PC-9 (cell line): ENCODE results near the gene PCSK5. TPM values are rescaled to one million over a fixed set of nuclear protein-coding genes. Genes with fewer than 3 reads are reported as not detected.

ENCODE experiments used
- BruUV-seq: library from RNA; stranded (reverse); fragments of 400-500 nt; replicated peaks from 2 replicates; lab custom pipeline; 2021; lab: Mats Ljungman, UMichigan
- CTCF ChIA-PET: fragments of 300-600 bp; sonication (Branson Sonifier 250); formaldehyde crosslinking; loops from one replicate; lab custom pipeline; 2022; ENCODE audit warnings: antibody characterized with exemption; lab: Charles Lee
- POLR2A ChIA-PET: fragments of 300-600 bp; sonication (Branson Sonifier 250); formaldehyde crosslinking; loops from one replicate; lab custom pipeline; 2022; ENCODE audit warnings: antibody characterized with exemption; ENCODE audit not compliant: unreplicated experiment; lab: Charles Lee
- DNase-seq, 2 experiments: peaks; one replicate each; pipeline versions ENCODE4 v3.0.0 to v3.0.0-alpha.2; 2015 to 2022; ENCODE audit warnings: mixed read lengths in 1 of 2
- H2AFZ ChIP-seq: fragments of 200-600 bp; sonication (generic); 2 replicates; pipeline ENCODE4 v1.8.1; 2017; ENCODE audit warnings: antibody characterized with exemption
- H3F3A ChIP-seq: fragments of 200-600 bp; sonication (generic); 2 replicates; pipeline ENCODE4 v1.8.1; 2017; ENCODE audit warnings: antibody characterized with exemption, mild to moderate bottlenecking, low read depth; ENCODE audit not compliant: insufficient read depth
- H3K27ac ChIP-seq: fragments of 200-600 bp; sonication (generic); 2 replicates; pipeline ENCODE4 v1.6.1; 2016; ENCODE audit warnings: mixed run types
- H3K27me3 ChIP-seq: fragments of 200-600 bp; sonication (generic); 2 replicates; pipeline ENCODE4 v1.6.1; 2016; ENCODE audit warnings: low read depth, mixed run types; ENCODE audit not compliant: insufficient read depth
- H3K36me3 ChIP-seq: fragments of 200-600 bp; sonication (generic); 2 replicates; pipeline ENCODE4 v1.6.1; 2016; ENCODE audit warnings: low read depth, mixed run types
- H3K4me1 ChIP-seq: fragments of 200-600 bp; sonication (generic); replicated peaks from 2 replicates; pipeline ENCODE4 v1.6.1; 2016; ENCODE audit warnings: mixed run types; ENCODE audit not compliant: insufficient read depth
- H3K4me2 ChIP-seq: fragments of 200-600 bp; sonication (generic); 2 replicates; pipeline ENCODE4 v1.6.1; 2017; ENCODE audit warnings: mixed run types
- H3K4me3 ChIP-seq: fragments of 200-600 bp; sonication (generic); 2 replicates; pipeline ENCODE4 v1.6.1; 2016; ENCODE audit warnings: mixed run types
- H3K79me2 ChIP-seq: fragments of 200-600 bp; sonication (generic); 2 replicates; pipeline ENCODE4 v1.6.1; 2017; ENCODE audit warnings: low read depth, mixed run types
- H3K9me2 ChIP-seq: fragments of 200-600 bp; sonication (generic); 2 replicates; pipeline ENCODE4 v1.8.1; 2017; ENCODE audit warnings: mild to moderate bottlenecking; ENCODE audit not compliant: insufficient read depth
- H3K9me3 ChIP-seq: fragments of 200-600 bp; sonication (generic); 2 replicates; pipeline ENCODE4 v1.8.1; 2016; ENCODE audit warnings: low read depth; ENCODE audit not compliant: insufficient read depth
- H4K20me1 ChIP-seq: fragments of 200-600 bp; sonication (generic); 2 replicates; pipeline ENCODE4 v1.8.1; 2017; ENCODE audit not compliant: insufficient read depth
- EZH2 ChIP-seq: fragments of 200-600 bp; sonication (generic); IDR thresholded peaks from 2 replicates; pipeline ENCODE4 v1.8.0; 2017; ENCODE audit warnings: antibody characterized with exemption, low read depth
- intact Hi-C: fragments of 100-400 bp; cut with micrococcal nuclease; formaldehyde crosslinking; loops from one replicate; pipeline ENCODE4 v1.10.0; 2022; ENCODE audit not compliant: unreplicated experiment
- total RNA-seq: library from RNA; stranded (reverse); gene quantifications from 2 replicates; pipeline ENCODE4 v1.2.3, GENCODE V29; 2021
- TF ChIP-seq, protein P1 (sequence below): fragments of 200-600 bp; sonication (generic); conservative IDR thresholded peaks from 2 replicates; pipeline ENCODE4 v1.6.1; 2017; ENCODE audit warnings: mixed run types, antibody characterized with exemption, mild to moderate bottlenecking, moderate library complexity

PCSK5 gene
- total RNA-seq, 1 experiment from 2014 or later, result 8.2 TPM

GRCh38 chr9:75933982-75934381 lies 43.5 kb downstream of the PCSK5 start:
- H3K79me2 ChIP-seq, result peaks cover 7% of the 10 kb centered on the region; the same call in 1 of the 2 replicates
- CTCF ChIA-PET, result no interaction called here
- H3K27me3 ChIP-seq, result no peaks in the 10 kb centered on the region
- H3K9me3 ChIP-seq, result peaks cover 3% of the 10 kb centered on the region; the same call in 1 of the 2 replicates
- no peak overlapping the region for H3K4me3 ChIP-seq
- intact Hi-C loops, result no loop called here
- H4K20me1 ChIP-seq, result no peaks in the 10 kb centered on the region
- no peak for TF ChIP-seq EZH2
- TF ChIP-seq, protein P1, sequence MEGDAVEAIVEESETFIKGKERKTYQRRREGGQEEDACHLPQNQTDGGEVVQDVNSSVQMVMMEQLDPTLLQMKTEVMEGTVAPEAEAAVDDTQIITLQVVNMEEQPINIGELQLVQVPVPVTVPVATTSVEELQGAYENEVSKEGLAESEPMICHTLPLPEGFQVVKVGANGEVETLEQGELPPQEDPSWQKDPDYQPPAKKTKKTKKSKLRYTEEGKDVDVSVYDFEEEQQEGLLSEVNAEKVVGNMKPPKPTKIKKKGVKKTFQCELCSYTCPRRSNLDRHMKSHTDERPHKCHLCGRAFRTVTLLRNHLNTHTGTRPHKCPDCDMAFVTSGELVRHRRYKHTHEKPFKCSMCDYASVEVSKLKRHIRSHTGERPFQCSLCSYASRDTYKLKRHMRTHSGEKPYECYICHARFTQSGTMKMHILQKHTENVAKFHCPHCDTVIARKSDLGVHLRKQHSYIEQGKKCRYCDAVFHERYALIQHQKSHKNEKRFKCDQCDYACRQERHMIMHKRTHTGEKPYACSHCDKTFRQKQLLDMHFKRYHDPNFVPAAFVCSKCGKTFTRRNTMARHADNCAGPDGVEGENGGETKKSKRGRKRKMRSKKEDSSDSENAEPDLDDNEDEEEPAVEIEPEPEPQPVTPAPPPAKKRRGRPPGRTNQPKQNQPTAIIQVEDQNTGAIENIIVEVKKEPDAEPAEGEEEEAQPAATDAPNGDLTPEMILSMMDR, result no peak
- H3F3A ChIP-seq, result 0 out of 2 replicates have a peak, but pooled peaks cover 7% of the 10 kb centered on the region
- 0 out of 2 replicates have a peak, but pooled peaks cover 7% of the 10 kb centered on the region for H3K4me1 ChIP-seq
- H3K4me2 ChIP-seq, result no peak overlapping the region
- no peak overlapping the region for H3K27ac ChIP-seq
- POLR2A ChIA-PET, result no interaction called here
- H3K9me2 ChIP-seq, result no peaks in the 10 kb centered on the region
- no peak for DNase-seq
- H3K36me3 ChIP-seq, result peaks cover 4% of the 10 kb centered on the region; the same call in 1 of the 2 replicates
- BruUV-seq, result no TSS peak
- no peak overlapping the region for H2AFZ ChIP-seq

DNA sequence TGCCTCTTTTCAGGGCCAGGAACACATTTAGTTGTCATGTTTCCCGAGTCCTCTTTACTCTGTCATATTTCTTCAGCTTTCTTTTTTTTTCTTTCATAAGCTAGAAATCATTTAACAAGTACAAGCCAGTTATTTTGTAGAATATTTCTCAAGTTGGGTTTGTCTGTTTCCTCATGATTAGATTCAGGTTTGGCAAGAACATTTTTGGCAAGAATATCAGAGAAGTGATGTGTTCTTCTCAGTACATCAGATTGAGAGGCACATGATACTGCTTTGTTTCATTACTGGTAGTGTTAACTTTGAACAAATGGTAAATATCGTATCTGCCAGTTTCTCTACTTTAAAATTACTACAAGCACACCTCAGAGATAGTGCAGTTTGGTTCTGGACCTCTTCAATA lies 45.1 kb downstream of the PCSK5 start:
- peaks cover 4% of the 10 kb centered on the region; the same call in 1 of the 2 replicates for H3K36me3 ChIP-seq
- intact Hi-C loops, result no loop called here
- H3K4me3 ChIP-seq, result no peak overlapping the region
- DNase-seq, result no peak
- no peaks in the 10 kb centered on the region for H4K20me1 ChIP-seq
- H3F3A ChIP-seq, result 0 out of 2 replicates have a peak, but pooled peaks cover 4% of the 10 kb centered on the region
- peaks cover 3% of the 10 kb centered on the region; the same call in 1 of the 2 replicates for H3K9me3 ChIP-seq
- TF ChIP-seq EZH2, result no peak
- TF ChIP-seq, protein P1, result no peak
- no peak overlapping the region for H2AFZ ChIP-seq
- 0 out of 2 replicates have a peak, but pooled peaks cover 5% of the 10 kb centered on the region for H3K4me1 ChIP-seq
- H3K9me2 ChIP-seq, result no peaks in the 10 kb centered on the region
- H3K79me2 ChIP-seq, result no peaks in the 10 kb centered on the region
- no peaks in the 10 kb centered on the region for H3K27me3 ChIP-seq
- ChIA-PET POLR2A (no interaction called here), CTCF (no interaction called here)
- BruUV-seq, result no TSS peak
- no peak overlapping the region for H3K27ac ChIP-seq
- H3K4me2 ChIP-seq, result no peak overlapping the region

DNA sequence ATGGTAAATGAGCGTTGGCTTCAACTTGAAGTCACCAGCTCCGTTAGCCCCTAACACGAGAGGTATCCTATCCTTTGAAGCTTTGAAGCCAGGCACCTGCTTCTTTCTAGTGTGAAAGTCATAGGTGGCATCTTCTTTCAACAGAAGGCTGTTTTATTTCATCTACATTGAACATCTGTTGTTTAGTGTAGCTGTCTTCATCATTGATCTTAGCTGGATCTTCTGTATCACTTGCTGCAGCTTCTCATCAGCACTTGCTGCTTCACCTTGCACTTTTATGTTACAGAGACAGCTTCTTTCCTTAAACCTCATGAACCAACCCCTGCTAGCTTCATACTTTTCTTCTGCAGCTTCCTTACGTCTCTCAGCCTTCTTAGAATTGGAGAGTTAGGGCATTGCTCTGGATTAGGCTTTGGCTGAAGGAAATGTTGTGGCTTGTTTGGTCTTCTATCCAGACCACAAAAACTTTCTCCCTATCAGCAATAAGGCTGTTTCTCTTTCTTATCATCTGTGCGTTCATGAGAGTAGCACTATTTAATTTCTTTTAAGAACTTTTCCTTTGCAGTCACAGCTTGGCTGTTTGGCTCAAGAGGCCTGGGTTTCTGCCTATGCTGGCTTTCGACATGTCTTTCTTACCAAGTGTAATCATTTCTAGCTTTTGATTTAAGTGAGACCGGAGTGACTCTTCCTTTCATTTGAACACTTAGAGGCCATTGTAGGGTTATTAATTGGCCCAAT lies 47.2 kb downstream of the PCSK5 start:
- Histone ChIP-seq H3K27ac (no peak overlapping the region), H3F3A (no peaks in the 10 kb centered on the region), H3K4me2 (no peak overlapping the region), H3K4me3 (no peak overlapping the region), H3K36me3 (peaks cover 4% of the 10 kb centered on the region; the same call in 1 of the 2 replicates), H2AFZ (no peak overlapping the region), H3K9me3 (no peaks in the 10 kb centered on the region), H3K9me2 (no peaks in the 10 kb centered on the region), H3K4me1 (no peaks in the 10 kb centered on the region), H3K79me2 (no peaks in the 10 kb centered on the region), H4K20me1 (no peaks in the 10 kb centered on the region), H3K27me3 (no peaks in the 10 kb centered on the region)
- CTCF ChIA-PET, result no interaction called here
- no TSS peak for BruUV-seq
- intact Hi-C loops, result no loop called here
- no peak for TF ChIP-seq EZH2
- TF ChIP-seq, protein P1, result no peak
- DNase-seq, result no peak
- POLR2A ChIA-PET, result no interaction called here
